WTC11 (cell line): ENCODE results near the gene UBE2K. TPM values are rescaled to one million over a fixed set of nuclear protein-coding genes. Genes with fewer than 3 reads are reported as not detected.

Source experiments
- ATAC-seq: fragments of 200-7000 bp; cut with Tn5 transposase; 2 replicates; pipeline ENCODE4 v1.10.0; 2021; ENCODE audit warnings: mild to moderate bottlenecking, moderate library complexity
- CTCF ChIA-PET: fragments of 300-600 bp; sonication (Branson Sonifier 250); formaldehyde crosslinking; loops from one replicate; lab custom pipeline; 2021; ENCODE audit warnings: antibody characterized with exemption; lab: Charles Lee
- POLR2A ChIA-PET: fragments of 350-600 bp; sonication (Branson Sonifier 250); formaldehyde crosslinking; loops from one replicate; lab custom pipeline; 2021; ENCODE audit warnings: antibody characterized with exemption; lab: Charles Lee
- DNase-seq: peaks from one replicate; pipeline ENCODE4 v3.0.0; 2021; ENCODE audit warnings: low spot score
- H3K27ac Mint-ChIP-seq: 2 replicates; pipeline ENCODE4 v1.8.0; 2021; ENCODE audit warnings: mixed read lengths
- H3K27me3 Mint-ChIP-seq: 2 replicates; pipeline ENCODE4 v1.8.0; 2021; ENCODE audit warnings: low read depth, mild to moderate bottlenecking, moderate library complexity, mixed read lengths
- H3K36me3 Mint-ChIP-seq: 2 replicates; pipeline ENCODE4 v1.8.0; 2021; ENCODE audit warnings: mixed read lengths
- H3K4me1 Mint-ChIP-seq: 2 replicates; pipeline ENCODE4 v1.8.0; 2022; ENCODE audit warnings: mixed read lengths
- H3K4me3 Mint-ChIP-seq: 2 replicates; pipeline ENCODE4 v1.8.0; 2021; ENCODE audit warnings: mild to moderate bottlenecking, moderate library complexity, mixed read lengths
- H3K9me3 Mint-ChIP-seq: 2 replicates; pipeline ENCODE4 v1.8.0; 2021; ENCODE audit warnings: mixed read lengths
- AFF4 ChIP-seq: sonication (generic); formaldehyde crosslinking; IDR thresholded peaks from 2 replicates; pipeline ENCODE4 v1.8.1; 2023; ENCODE audit warnings: mild to moderate bottlenecking, missing genetic modification reagents, borderline replicate concordance
- ARID4B ChIP-seq: sonication (generic); formaldehyde crosslinking; IDR thresholded peaks from 2 replicates; pipeline ENCODE4 v1.8.0; 2023; ENCODE audit warnings: missing genetic modification reagents, mild to moderate bottlenecking, borderline replicate concordance
- ATF3 ChIP-seq: sonication (generic); formaldehyde crosslinking; conservative IDR thresholded peaks from 2 replicates; pipeline ENCODE4 v1.8.1; 2022; ENCODE audit warnings: mild to moderate bottlenecking, missing genetic modification reagents
- CTCF ChIP-seq: fragments of 200-600 bp; IDR thresholded peaks from 2 replicates; pipeline ENCODE4 v1.8.0; 2022; ENCODE audit warnings: antibody characterized with exemption
- ELF4 ChIP-seq: sonication (generic); formaldehyde crosslinking; IDR thresholded peaks from 2 replicates; pipeline ENCODE4 v1.8.1; 2022; ENCODE audit warnings: low read depth, mild to moderate bottlenecking, moderate library complexity, missing genetic modification reagents
- ETV6 ChIP-seq: sonication (generic); formaldehyde crosslinking; IDR thresholded peaks from 2 replicates; pipeline ENCODE4 v1.8.1; 2022; ENCODE audit warnings: mild to moderate bottlenecking, missing genetic modification reagents
- FOXP1 ChIP-seq: sonication (generic); formaldehyde crosslinking; IDR thresholded peaks from 2 replicates; pipeline ENCODE4 v1.8.0; 2022; ENCODE audit warnings: missing genetic modification reagents, mild to moderate bottlenecking, moderate library complexity, borderline replicate concordance
- IRF1 ChIP-seq: sonication (generic); formaldehyde crosslinking; IDR thresholded peaks from 2 replicates; pipeline ENCODE4 v1.8.0; 2023; ENCODE audit warnings: missing genetic modification reagents
- IRF2 ChIP-seq: sonication (generic); formaldehyde crosslinking; IDR thresholded peaks from 2 replicates; pipeline ENCODE4 v1.8.0; 2022; ENCODE audit warnings: low read depth, missing genetic modification reagents, borderline replicate concordance
- NFYB ChIP-seq: sonication (generic); formaldehyde crosslinking; conservative IDR thresholded peaks from 2 replicates; pipeline ENCODE4 v1.8.0; 2022; ENCODE audit warnings: low read depth, missing genetic modification reagents
- SOX15 ChIP-seq: fragments of 250-450 bp; sonication (Bioruptor Pico); IDR thresholded peaks from 2 replicates; pipeline ENCODE4 v1.9.0; 2021; ENCODE audit warnings: mild to moderate bottlenecking
- TP53 ChIP-seq: sonication (generic); formaldehyde crosslinking; IDR thresholded peaks from 2 replicates; pipeline ENCODE4 v1.8.1; 2023; ENCODE audit warnings: mild to moderate bottlenecking, missing genetic modification reagents
- ZBTB43 ChIP-seq: sonication (generic); formaldehyde crosslinking; IDR thresholded peaks from 2 replicates; pipeline ENCODE4 v1.8.1; 2023; ENCODE audit warnings: mild to moderate bottlenecking, missing genetic modification reagents
- ZMAT4 ChIP-seq: fragments of 250-450 bp; sonication (Bioruptor Pico); IDR thresholded peaks from 2 replicates; pipeline ENCODE4 v1.9.0; 2021; ENCODE audit warnings: mild to moderate bottlenecking
- ZNF121 ChIP-seq: sonication (generic); formaldehyde crosslinking; IDR thresholded peaks from 2 replicates; pipeline ENCODE4 v1.8.0; 2023; ENCODE audit warnings: missing genetic modification reagents
- ZNF281 ChIP-seq: sonication (generic); formaldehyde crosslinking; IDR thresholded peaks from 2 replicates; pipeline ENCODE4 v1.8.0; 2023; ENCODE audit warnings: mild to moderate bottlenecking, missing genetic modification reagents
- ZNF317 ChIP-seq: sonication (generic); formaldehyde crosslinking; IDR thresholded peaks from 2 replicates; pipeline ENCODE4 v1.8.1; 2023; ENCODE audit warnings: low read depth, mild to moderate bottlenecking, moderate library complexity, missing genetic modification reagents, borderline replicate concordance
- ZNF396 ChIP-seq: fragments of 250-450 bp; sonication (Bioruptor Pico); IDR thresholded peaks from 2 replicates; pipeline ENCODE4 v1.8.0; 2021; ENCODE audit warnings: mild to moderate bottlenecking, moderate library complexity, borderline replicate concordance
- ZNF425 ChIP-seq: fragments of 250-450 bp; sonication (Bioruptor Pico); conservative IDR thresholded peaks from 2 replicates; pipeline ENCODE4 v1.9.0; 2021; ENCODE audit warnings: mild to moderate bottlenecking
- total RNA-seq: library from RNA; stranded (reverse); gene quantifications from 3 replicates; pipeline ENCODE4 v1.2.3, GENCODE V29; 2021

Gene UBE2K
- total RNA-seq, 1 experiment from 2014 or later = 135 TPM

GRCh38 chr4:39786838-39787237 is 88.9 kb downstream of the UBE2K start:
- Mint-ChIP-seq H3K9me3 (no peaks in the 10 kb centered on the region), H3K36me3 (no peaks in the 10 kb centered on the region), H3K27me3 (no peaks in the 10 kb centered on the region), H3K27ac (no peak overlapping the region; the same call in 1 of the 2 replicates), H3K4me1 (peaks cover 6% of the 10 kb centered on the region; the same call in 1 of the 2 replicates), H3K4me3 (no peak overlapping the region)
- CTCF ChIA-PET = interaction anchor here (0.7 to 1.3 kb wide), 2 partner anchors 20 to 317 kb away, joined by 3 read pairs; no protein-coding TSS in a partner anchor
- DNase-seq = no peak
- POLR2A ChIA-PET = no interaction called here
- TF ChIP-seq ZNF425 (CRISPR knock-in tag) (no peak), ZNF121 (no peak), CTCF (no peak), NFYB (no peak), IRF1 (CRISPR knock-in tag) (no peak), SOX15 (CRISPR knock-in tag) (no peak), ZMAT4 (CRISPR knock-in tag) (no peak), ARID4B (no peak), ZBTB43 (CRISPR knock-in tag) (no peak), ZNF396 (CRISPR knock-in tag) (no peak), TP53 (no peak), ATF3 (CRISPR knock-in tag) (no peak), FOXP1 (no peak), ZNF281 (CRISPR knock-in tag) (no peak), ELF4 (CRISPR knock-in tag) (no peak), AFF4 (CRISPR knock-in tag) (no peak), IRF2 (CRISPR knock-in tag) (no peak), ZNF317 (CRISPR knock-in tag) (no peak), ETV6 (CRISPR knock-in tag) (no peak)
- ATAC-seq = no peak
